ENCODE data around the gene KDM1B.
"Not testable (repeated sequence)": the region's sequence is repeated elsewhere in the genome, so short reads cannot be mapped to it uniquely, and the experiment has no call there.

Gene KDM1B

GRCh38 chr6:18148304-18149025, 6.8 kb upstream of the KDM1B start:
- TF ChIP-seq, protein P1, sequence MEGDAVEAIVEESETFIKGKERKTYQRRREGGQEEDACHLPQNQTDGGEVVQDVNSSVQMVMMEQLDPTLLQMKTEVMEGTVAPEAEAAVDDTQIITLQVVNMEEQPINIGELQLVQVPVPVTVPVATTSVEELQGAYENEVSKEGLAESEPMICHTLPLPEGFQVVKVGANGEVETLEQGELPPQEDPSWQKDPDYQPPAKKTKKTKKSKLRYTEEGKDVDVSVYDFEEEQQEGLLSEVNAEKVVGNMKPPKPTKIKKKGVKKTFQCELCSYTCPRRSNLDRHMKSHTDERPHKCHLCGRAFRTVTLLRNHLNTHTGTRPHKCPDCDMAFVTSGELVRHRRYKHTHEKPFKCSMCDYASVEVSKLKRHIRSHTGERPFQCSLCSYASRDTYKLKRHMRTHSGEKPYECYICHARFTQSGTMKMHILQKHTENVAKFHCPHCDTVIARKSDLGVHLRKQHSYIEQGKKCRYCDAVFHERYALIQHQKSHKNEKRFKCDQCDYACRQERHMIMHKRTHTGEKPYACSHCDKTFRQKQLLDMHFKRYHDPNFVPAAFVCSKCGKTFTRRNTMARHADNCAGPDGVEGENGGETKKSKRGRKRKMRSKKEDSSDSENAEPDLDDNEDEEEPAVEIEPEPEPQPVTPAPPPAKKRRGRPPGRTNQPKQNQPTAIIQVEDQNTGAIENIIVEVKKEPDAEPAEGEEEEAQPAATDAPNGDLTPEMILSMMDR (conservative IDR thresholded peaks at IDR 0.05; ENCODE audit: low read depth, low read length): no peak
- H3K4me3 ChIP-seq (ENCODE audit: low read length): no peak overlapping the region
- DNase-seq (ENCODE audit: low read depth): peak; percentile 52

DNA sequence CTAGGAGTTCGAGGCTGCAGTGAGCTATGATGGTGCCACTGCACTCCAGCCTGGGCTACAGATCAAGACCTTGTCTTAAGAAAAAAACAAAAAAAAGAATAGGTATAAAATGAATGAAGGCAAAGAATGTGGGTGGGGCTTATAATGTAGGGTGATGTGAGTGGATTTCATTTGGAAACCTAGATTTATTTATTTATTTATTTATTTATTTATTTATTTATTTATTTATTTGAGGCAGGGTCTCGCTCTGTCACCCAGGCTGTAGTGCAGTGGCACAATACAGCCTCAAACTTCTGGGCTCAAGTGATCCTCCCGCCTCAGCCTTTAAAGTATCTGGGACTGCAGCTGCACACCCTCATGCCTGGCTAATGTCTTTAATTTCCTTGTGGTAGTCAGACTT, 3.8 kb upstream of the KDM1B start:
- H3K4me3 ChIP-seq (ENCODE audit: low read length); DNase-seq (ENCODE audit: low read depth): not testable (repeated sequence)

GRCh38 chr6:18151801-18152200, 3.4 kb upstream of the KDM1B start:
- DNase-seq (ENCODE audit: low read depth): no peak
- H3K4me3 ChIP-seq (ENCODE audit: low read length): no peak overlapping the region
- TF ChIP-seq, protein P1 (conservative IDR thresholded peaks at IDR 0.05; ENCODE audit: low read depth, low read length): no peak

GRCh38 chr6:18153311-18153703, 1.9 kb upstream of the KDM1B start:
- DNase-seq (ENCODE audit: low read depth): no peak
- no peak overlapping the region for H3K4me3 ChIP-seq (ENCODE audit: low read length)
- TF ChIP-seq, protein P1 (conservative IDR thresholded peaks at IDR 0.05; ENCODE audit: low read depth, low read length): no peak

GRCh38 chr6:18154507-18155149, 594 bp upstream of the KDM1B start, which contains the start of gene TPMT:
TSS of gene TPMT (minus strand) at chr6:18155077. CDS start at chr6:18149127, 5,950 bp downstream.
- no peak for DNase-seq (ENCODE audit: low read depth)
- TF ChIP-seq, protein P1 (conservative IDR thresholded peaks at IDR 0.05; ENCODE audit: low read depth, low read length): no peak
- H3K4me3 ChIP-seq (ENCODE audit: low read length): peak within 1 kb of the TSS; percentile 99

GRCh38 chr6:18155864-18156421, 721 bp downstream of the KDM1B start:
- H3K4me3 ChIP-seq (ENCODE audit: low read length): peak overlapping the region; percentile 90
- peak; percentile 32 for DNase-seq (ENCODE audit: low read depth)
- TF ChIP-seq, protein P1 (conservative IDR thresholded peaks at IDR 0.05; ENCODE audit: low read depth, low read length): peak; percentile 57

GRCh38 chr6:18160911-18161310, 5.7 kb downstream of the KDM1B start:
- DNase-seq (ENCODE audit: low read depth): no peak
- no peak overlapping the region for H3K4me3 ChIP-seq (ENCODE audit: low read length)
- TF ChIP-seq, protein P1 (conservative IDR thresholded peaks at IDR 0.05; ENCODE audit: low read depth, low read length): no peak
